WI38 (cell line): ENCODE results near the gene B3GAT3.
A peak's percentile ranks its signal among the peaks of the same experiment; 100 is the strongest.

Experiments
- H3K4me3 ChIP-seq: 2 replicates; pipeline ENCODE4 v1.5.1; 2011; ENCODE audit warnings: low read depth, mild to moderate bottlenecking, control low read depth, low read length
- TF ChIP-seq, protein P1 (sequence below): IDR thresholded peaks from 2 replicates; pipeline ENCODE4 v1.5.1; 2012; ENCODE audit warnings: low read depth, mild to moderate bottlenecking, control low read depth, low read length

Gene B3GAT3

DNA sequence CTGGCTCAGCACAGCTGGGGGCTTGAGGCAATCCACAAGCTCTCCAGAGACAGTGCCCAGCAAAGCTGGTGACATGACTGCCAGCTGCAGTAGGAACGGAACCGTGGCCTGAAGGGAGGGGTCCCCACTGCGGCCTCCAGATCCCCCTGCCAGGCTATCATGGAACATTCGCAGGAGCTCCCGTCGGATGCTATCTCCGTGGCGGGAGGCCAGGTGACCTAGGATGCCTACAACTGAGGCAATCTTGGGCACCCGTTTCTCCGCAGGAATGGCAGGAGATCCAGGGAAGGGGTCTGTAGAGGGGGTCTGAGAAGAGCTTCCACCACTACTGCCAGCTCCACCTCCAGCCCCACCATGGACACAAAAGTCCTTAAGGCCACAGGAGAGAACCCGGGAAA is 27.2 kb upstream of the B3GAT3 start:
- TF ChIP-seq, protein P1, sequence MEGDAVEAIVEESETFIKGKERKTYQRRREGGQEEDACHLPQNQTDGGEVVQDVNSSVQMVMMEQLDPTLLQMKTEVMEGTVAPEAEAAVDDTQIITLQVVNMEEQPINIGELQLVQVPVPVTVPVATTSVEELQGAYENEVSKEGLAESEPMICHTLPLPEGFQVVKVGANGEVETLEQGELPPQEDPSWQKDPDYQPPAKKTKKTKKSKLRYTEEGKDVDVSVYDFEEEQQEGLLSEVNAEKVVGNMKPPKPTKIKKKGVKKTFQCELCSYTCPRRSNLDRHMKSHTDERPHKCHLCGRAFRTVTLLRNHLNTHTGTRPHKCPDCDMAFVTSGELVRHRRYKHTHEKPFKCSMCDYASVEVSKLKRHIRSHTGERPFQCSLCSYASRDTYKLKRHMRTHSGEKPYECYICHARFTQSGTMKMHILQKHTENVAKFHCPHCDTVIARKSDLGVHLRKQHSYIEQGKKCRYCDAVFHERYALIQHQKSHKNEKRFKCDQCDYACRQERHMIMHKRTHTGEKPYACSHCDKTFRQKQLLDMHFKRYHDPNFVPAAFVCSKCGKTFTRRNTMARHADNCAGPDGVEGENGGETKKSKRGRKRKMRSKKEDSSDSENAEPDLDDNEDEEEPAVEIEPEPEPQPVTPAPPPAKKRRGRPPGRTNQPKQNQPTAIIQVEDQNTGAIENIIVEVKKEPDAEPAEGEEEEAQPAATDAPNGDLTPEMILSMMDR = no peak
- no peak overlapping the region for H3K4me3 ChIP-seq

GRCh38 chr11:62648185-62648966 is 26.6 kb upstream of the B3GAT3 start:
- TF ChIP-seq, protein P1 = no peak
- H3K4me3 ChIP-seq = no peak overlapping the region

DNA sequence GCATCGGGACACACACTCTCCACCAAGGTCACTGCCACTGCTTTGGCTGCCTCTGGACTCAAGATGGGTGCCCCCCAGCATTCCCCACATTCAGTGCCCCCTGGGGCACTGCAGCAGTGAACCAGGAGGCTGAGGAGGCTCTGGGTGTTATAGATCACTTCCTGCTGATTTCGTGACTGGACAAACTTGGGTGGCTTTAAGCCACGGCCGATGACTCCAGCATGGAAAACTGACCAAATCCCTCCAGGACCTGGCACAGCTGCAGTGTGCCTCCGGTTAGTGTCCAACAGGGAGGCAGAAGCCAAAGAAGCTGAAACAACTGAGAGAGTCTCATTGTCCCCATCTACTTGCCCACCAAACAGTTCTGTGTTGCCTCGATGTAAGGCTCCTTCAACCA is 25.8 kb upstream of the B3GAT3 start:
- TF ChIP-seq, protein P1 = no peak
- H3K4me3 ChIP-seq = no peak overlapping the region

- TF ChIP-seq, protein P1 = no peak
- no peak overlapping the region for H3K4me3 ChIP-seq
These were observed 25.2 kb upstream of the B3GAT3 start for GRCh38 chr11:62646825-62647608.

- TF ChIP-seq, protein P1 = no peak
- peak within 1 kb of the TSS; percentile 96 for H3K4me3 ChIP-seq
These were observed 24.4 kb upstream of the B3GAT3 start, which contains the start of gene GANAB for GRCh38 chr11:62645946-62646824. TSS of gene GANAB (minus strand) at chr11:62646613. CDS start at chr11:62646599, 14 bp downstream.

DNA sequence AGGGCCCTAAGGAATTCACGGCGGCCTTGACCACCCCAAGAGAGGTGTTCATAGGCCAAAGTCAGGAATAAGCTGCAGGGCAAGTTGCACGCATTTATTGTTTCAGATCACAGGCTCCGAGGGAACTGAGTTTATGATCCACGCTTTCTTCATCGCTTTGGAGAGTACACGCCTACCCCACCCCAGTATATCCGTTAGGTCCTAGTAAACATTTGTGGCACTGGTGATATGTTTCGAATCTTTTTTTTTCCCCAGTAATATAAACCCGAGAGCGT is 23.8 kb upstream of the B3GAT3 start:
- peak overlapping the region; percentile 96 for H3K4me3 ChIP-seq
- TF ChIP-seq, protein P1 = no peak
